Liver (tissue), 3 donors: ENCODE data around the gene FOXD4.
"Not testable (repeated sequence)": the region's sequence is repeated elsewhere in the genome, so short reads cannot be mapped to it uniquely, and the experiment has no call there.

Experiments used
- ATF3 ChIP-seq: IDR thresholded peaks from 2 replicates; pipeline ENCODE4 v1.6.1; 2016; ENCODE audit warnings: antibody characterized with exemption
- CTCF ChIP-seq: fragments of 150-350 bp; IDR thresholded peaks from 2 replicates; pipeline ENCODE4 v1.5.1; 2017; ENCODE audit warnings: improper control_type of control experiment, low read depth, low read length; ENCODE audit not compliant: missing input control
- EGR1 ChIP-seq, 2 donors: IDR thresholded peaks; 2 replicates each; pipeline ENCODE4 v1.6.1; 2016 to 2018; ENCODE audit warnings: antibody characterized with exemption in 2 of 2, low read depth in 2 of 2
- FOXA1 ChIP-seq: IDR thresholded peaks from 2 replicates; pipeline ENCODE4 v1.6.1; 2016; ENCODE audit warnings: antibody characterized with exemption
- GABPA ChIP-seq, 2 donors: IDR thresholded peaks in 1 of 2; conservative IDR thresholded peaks in 1 of 2; 2 replicates each; pipeline ENCODE4 v1.6.1; 2016; ENCODE audit warnings: antibody characterized with exemption in 2 of 2, mild to moderate bottlenecking in 1 of 2, moderate library complexity in 1 of 2
- HNF4G ChIP-seq: IDR thresholded peaks from 2 replicates; pipeline ENCODE4 v1.6.1; 2016; ENCODE audit warnings: antibody characterized with exemption
- JUND ChIP-seq, 2 donors: IDR thresholded peaks; 2 replicates each; pipeline ENCODE4 v1.6.1; 2016; ENCODE audit warnings: antibody characterized with exemption in 2 of 2
- MAX ChIP-seq: IDR thresholded peaks from 2 replicates; pipeline ENCODE4 v1.6.1; 2016; ENCODE audit warnings: antibody characterized with exemption
- RAD21 ChIP-seq, 2 donors: IDR thresholded peaks; 2 replicates each; pipeline ENCODE4 v1.6.1; 2016; ENCODE audit warnings: antibody characterized with exemption in 2 of 2, mild to moderate bottlenecking in 2 of 2
- REST ChIP-seq: IDR thresholded peaks from 2 replicates; pipeline ENCODE4 v1.6.1; 2016; ENCODE audit warnings: antibody characterized with exemption, mild to moderate bottlenecking
- RXRA ChIP-seq, 2 donors: IDR thresholded peaks; 2 replicates each; pipeline ENCODE4 v1.6.1; 2017 to 2018; ENCODE audit warnings: antibody characterized with exemption in 2 of 2, mild to moderate bottlenecking in 1 of 2
- TAF1 ChIP-seq: conservative IDR thresholded peaks from 2 replicates; pipeline ENCODE4 v1.6.1; 2016; ENCODE audit warnings: antibody characterized with exemption, mild to moderate bottlenecking
- YY1 ChIP-seq: IDR thresholded peaks from 2 replicates; pipeline ENCODE4 v1.6.1; 2016; ENCODE audit warnings: antibody characterized with exemption, mild to moderate bottlenecking
- ZBTB33 ChIP-seq: IDR thresholded peaks from 2 replicates; pipeline ENCODE4 v1.6.1; 2016; ENCODE audit warnings: antibody characterized with exemption
- donor health status: healthy.
- donor health status: healthy.

- not testable (repeated sequence) for TF ChIP-seq ZBTB33; CTCF; REST; YY1; ATF3; TAF1; JUND (IDR thresholded peaks at IDR 0.05); RXRA (IDR thresholded peaks at IDR 0.05); MAX; RAD21 (IDR thresholded peaks at IDR 0.05); EGR1 (IDR thresholded peaks at IDR 0.05; ENCODE audit: low read depth in 2 of 2); HNF4G; FOXA1; GABPA (IDR thresholded peaks at IDR 0.05 in 1 of 2, conservative IDR thresholded peaks at IDR 0.05 in 1 of 2)
Observed at GRCh38 chr9:98775-99174, 19.4 kb downstream of the FOXD4 start.
